Endothelial cell of umbilical vein (primary cell): ENCODE results near the gene PCDHGB7.

ENCODE experiments used
- EZH2 ChIP-seq: IDR thresholded peaks from 2 replicates; pipeline ENCODE4 v1.6.1; 2012; ENCODE audit warnings: borderline replicate concordance, low read depth, mild to moderate bottlenecking, moderate library complexity, low read length, inconsistent platforms; ENCODE audit not compliant: severe bottlenecking
- GATA2 ChIP-seq: IDR thresholded peaks from 2 replicates; pipeline ENCODE4 v1.7.0; 2011; ENCODE audit warnings: low read depth, mild to moderate bottlenecking, moderate library complexity, mixed read lengths, low read length; ENCODE audit not compliant: insufficient read length, insufficient read depth
- MAX ChIP-seq: IDR thresholded peaks from 2 replicates; pipeline ENCODE4 v1.6.1; 2011; ENCODE audit not compliant: insufficient read depth, insufficient read length
- MYC ChIP-seq: IDR thresholded peaks from one replicate; pipeline ENCODE4 v1.6.1; 2011; ENCODE audit warnings: mild to moderate bottlenecking, low read depth, low read length
- POLR2A ChIP-seq: IDR thresholded peaks from 2 replicates; pipeline ENCODE4 v1.6.1; 2012; ENCODE audit warnings: low read depth, mild to moderate bottlenecking, control low read depth, low read length
- POLR2AphosphoS5 ChIP-seq: IDR thresholded peaks from 2 replicates; pipeline ENCODE4 v1.6.1; 2012; ENCODE audit warnings: low read depth, mild to moderate bottlenecking, control low read depth, low read length, moderate library complexity; ENCODE audit not compliant: insufficient read depth
- TF ChIP-seq, protein P1 (sequence below), 2 donors: IDR thresholded peaks; 1 replicate in 1 of 2; 2 replicates in 1 of 2; pipeline ENCODE4 v1.5.1; 2011; ENCODE audit warnings: low read length in 2 of 2, mild to moderate bottlenecking in 2 of 2, moderate library complexity in 2 of 2, control low read depth in 1 of 2, inconsistent platforms in 1 of 2, low read depth in 1 of 2; ENCODE audit not compliant: insufficient read depth in 1 of 2; ENCODE audit errors: extremely low read depth in 1 of 2

DNA sequence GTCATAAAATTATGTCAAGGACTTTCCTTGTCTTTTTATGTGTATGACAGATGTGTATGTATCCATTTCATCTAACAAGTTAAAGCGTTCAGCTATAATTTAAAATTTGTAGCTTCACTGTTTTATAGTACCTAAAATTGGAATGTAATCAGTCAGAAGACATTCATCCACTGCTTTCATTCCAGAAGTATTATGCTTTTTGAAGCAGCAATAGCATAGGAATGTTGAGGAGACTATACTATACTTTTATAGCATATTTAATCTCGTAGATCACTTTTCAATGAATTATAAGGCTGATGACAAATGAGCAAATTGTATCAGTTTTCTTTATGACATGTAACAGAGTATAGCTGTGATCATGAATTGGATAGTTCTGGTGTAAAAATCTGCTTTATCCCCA lies 19.7 kb downstream of the PCDHGB7 start:
- TF ChIP-seq, protein P1, sequence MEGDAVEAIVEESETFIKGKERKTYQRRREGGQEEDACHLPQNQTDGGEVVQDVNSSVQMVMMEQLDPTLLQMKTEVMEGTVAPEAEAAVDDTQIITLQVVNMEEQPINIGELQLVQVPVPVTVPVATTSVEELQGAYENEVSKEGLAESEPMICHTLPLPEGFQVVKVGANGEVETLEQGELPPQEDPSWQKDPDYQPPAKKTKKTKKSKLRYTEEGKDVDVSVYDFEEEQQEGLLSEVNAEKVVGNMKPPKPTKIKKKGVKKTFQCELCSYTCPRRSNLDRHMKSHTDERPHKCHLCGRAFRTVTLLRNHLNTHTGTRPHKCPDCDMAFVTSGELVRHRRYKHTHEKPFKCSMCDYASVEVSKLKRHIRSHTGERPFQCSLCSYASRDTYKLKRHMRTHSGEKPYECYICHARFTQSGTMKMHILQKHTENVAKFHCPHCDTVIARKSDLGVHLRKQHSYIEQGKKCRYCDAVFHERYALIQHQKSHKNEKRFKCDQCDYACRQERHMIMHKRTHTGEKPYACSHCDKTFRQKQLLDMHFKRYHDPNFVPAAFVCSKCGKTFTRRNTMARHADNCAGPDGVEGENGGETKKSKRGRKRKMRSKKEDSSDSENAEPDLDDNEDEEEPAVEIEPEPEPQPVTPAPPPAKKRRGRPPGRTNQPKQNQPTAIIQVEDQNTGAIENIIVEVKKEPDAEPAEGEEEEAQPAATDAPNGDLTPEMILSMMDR (IDR thresholded peaks at IDR 0.05; ENCODE audit: extremely low read depth in 1 of 2, insufficient read depth in 1 of 2, low read depth in 1 of 2, low read length in 2 of 2) = no peak
- TF ChIP-seq POLR2AphosphoS5 = no peak
- no peak for TF ChIP-seq MYC
- TF ChIP-seq POLR2A = no peak
- TF ChIP-seq EZH2 = no peak
- TF ChIP-seq MAX = no peak
- TF ChIP-seq GATA2 = no peak
